Ascending aorta (tissue), 2 donors: ENCODE results near the gene LOX. TPM values are rescaled to one million over a fixed set of nuclear protein-coding genes. Genes with fewer than 3 reads are reported as not detected.

Source experiments
- DNase-seq, 2 donors: peaks; one replicate each; pipeline ENCODE4 v3.0.0-alpha.2; 2019; ENCODE audit warnings: low spot score in 2 of 2
- H3K27ac ChIP-seq, 2 donors: fragments of 200-600 bp; sonication (generic); one replicate each; pipeline ENCODE4 v1.5.1; 2016 to 2017; ENCODE audit warnings: mild to moderate bottlenecking in 1 of 2
- H3K27me3 ChIP-seq: fragments of 200-600 bp; sonication (generic); one replicate; pipeline ENCODE4 v1.5.1; 2017
- H3K36me3 ChIP-seq, 2 donors: fragments of 200-600 bp; sonication (generic); one replicate each; pipeline ENCODE4 v1.5.1; 2016
- H3K4me1 ChIP-seq, 2 donors: fragments of 200-600 bp; sonication (generic); one replicate each; pipeline ENCODE4 v1.5.1; 2016 to 2017; ENCODE audit warnings: mild to moderate bottlenecking in 1 of 2
- H3K4me3 ChIP-seq, 2 donors: fragments of 200-600 bp; sonication (generic); one replicate each; pipeline ENCODE4 v1.5.1; 2016 to 2017; ENCODE audit warnings: mild to moderate bottlenecking in 1 of 2
- H3K9me3 ChIP-seq, 2 donors: fragments of 200-600 bp; sonication (generic); one replicate each; pipeline ENCODE4 v1.5.1; 2016
- intact Hi-C: fragments of 100-400 bp; cut with DNase I; formaldehyde crosslinking; loops from one replicate; pipeline ENCODE4 v1.15.1; 2023
- total RNA-seq: library from RNA; depleted of rRNA; stranded (reverse); fragments of >200 nt; gene quantifications from one replicate; pipeline ENCODE4 v1.1.0, GENCODE V29; 2016
- TF ChIP-seq, protein P1 (sequence below), 3 experiments: fragments of 200-600 bp in 2 of 3; fragments of 450-650 bp in 1 of 3; sonication (generic) in 2 of 3; IDR thresholded peaks; one replicate each; pipeline ENCODE4 v1.5.1; 2016 to 2019; ENCODE audit warnings: antibody characterized with exemption in 3 of 3, mild to moderate bottlenecking in 1 of 3, moderate library complexity in 1 of 3

Gene LOX
- total RNA-seq, 1 donor from 2014 or later, result 48.1 TPM

DNA sequence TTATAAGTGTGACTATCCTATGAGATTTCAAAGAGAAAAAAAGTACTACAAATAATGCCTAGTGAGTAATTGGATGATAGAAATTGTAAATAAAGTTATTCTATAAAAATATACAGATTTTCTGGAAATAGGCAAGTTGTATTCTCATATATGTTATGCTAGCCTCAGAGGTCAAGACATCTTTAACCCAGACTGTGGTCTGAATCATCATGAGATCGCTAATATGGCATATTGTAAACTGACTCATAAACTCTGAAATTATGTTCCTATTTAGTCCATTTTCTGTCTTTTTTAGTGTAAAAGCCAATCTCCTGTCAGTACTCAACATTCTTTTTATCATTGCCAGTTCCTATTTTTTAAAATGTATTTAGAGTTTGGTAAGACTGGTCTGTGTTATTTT, 14.2 kb downstream of the LOX start:
- H3K27me3 ChIP-seq, result no peaks in the 10 kb centered on the region
- no peak overlapping the region for H3K27ac ChIP-seq
- no peaks in the 10 kb centered on the region for H3K9me3 ChIP-seq
- peaks cover 2 to 5% of the 10 kb centered on the region in 2 donors for H3K36me3 ChIP-seq
- H3K4me1 ChIP-seq, result peaks cover 0 to 2% of the 10 kb centered on the region in 2 donors
- H3K4me3 ChIP-seq, result no peak overlapping the region
- TF ChIP-seq, protein P1, sequence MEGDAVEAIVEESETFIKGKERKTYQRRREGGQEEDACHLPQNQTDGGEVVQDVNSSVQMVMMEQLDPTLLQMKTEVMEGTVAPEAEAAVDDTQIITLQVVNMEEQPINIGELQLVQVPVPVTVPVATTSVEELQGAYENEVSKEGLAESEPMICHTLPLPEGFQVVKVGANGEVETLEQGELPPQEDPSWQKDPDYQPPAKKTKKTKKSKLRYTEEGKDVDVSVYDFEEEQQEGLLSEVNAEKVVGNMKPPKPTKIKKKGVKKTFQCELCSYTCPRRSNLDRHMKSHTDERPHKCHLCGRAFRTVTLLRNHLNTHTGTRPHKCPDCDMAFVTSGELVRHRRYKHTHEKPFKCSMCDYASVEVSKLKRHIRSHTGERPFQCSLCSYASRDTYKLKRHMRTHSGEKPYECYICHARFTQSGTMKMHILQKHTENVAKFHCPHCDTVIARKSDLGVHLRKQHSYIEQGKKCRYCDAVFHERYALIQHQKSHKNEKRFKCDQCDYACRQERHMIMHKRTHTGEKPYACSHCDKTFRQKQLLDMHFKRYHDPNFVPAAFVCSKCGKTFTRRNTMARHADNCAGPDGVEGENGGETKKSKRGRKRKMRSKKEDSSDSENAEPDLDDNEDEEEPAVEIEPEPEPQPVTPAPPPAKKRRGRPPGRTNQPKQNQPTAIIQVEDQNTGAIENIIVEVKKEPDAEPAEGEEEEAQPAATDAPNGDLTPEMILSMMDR (IDR thresholded peaks at IDR 0.05), result no peak
- no peak for DNase-seq
- intact Hi-C loops, result no loop called here

DNA sequence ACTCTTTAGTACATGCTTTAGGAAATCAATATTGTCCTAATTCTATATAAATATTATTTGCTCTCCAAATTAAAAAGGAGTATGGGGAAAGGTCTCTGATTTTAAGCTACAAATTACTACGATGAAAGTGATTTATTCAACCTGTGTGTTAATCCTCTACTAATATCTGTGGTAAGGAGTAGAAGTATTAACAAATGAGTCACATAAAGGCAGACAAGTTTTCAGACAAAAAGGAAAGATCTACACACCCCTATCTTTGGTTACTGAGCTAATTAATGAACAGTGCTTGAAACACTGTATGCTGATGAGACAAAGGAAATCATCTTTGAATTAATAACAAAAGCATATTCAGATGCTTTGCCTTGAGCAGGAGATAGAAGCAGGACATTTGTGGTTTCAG, 15.9 kb downstream of the LOX start:
- H3K27ac ChIP-seq, result no peak overlapping the region
- no peak overlapping the region for H3K4me3 ChIP-seq
- H3K9me3 ChIP-seq, result no peaks in the 10 kb centered on the region
- intact Hi-C loops, result no loop called here
- H3K36me3 ChIP-seq, result no peaks in the 10 kb centered on the region
- TF ChIP-seq, protein P1 (IDR thresholded peaks at IDR 0.05), result no peak
- H3K27me3 ChIP-seq, result no peaks in the 10 kb centered on the region
- DNase-seq, result no peak
- H3K4me1 ChIP-seq, result peaks cover 0 to 2% of the 10 kb centered on the region in 2 donors

DNA sequence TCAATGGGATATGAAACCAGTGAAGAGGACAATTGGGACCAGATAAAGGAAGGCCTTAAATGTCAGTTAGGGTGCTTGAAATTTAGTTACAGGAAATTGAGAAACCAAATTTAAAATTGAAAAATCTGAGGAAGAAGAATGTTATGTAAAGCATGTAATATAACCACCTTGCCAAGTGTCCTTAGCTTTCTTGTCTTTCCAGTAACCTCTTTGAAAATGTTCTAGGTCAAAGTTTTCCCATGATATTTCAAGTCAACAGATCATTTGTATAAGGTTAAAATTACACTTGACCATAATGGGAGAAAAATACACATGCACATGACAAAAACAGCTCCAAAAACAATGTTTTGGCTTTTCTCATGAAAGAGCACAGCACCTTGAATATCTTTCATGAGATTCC, 21.1 kb downstream of the LOX start:
- DNase-seq, result no peak
- intact Hi-C loops, result no loop called here
- Histone ChIP-seq H3K9me3 (no peaks in the 10 kb centered on the region), H3K4me3 (no peak overlapping the region), H3K36me3 (no peaks in the 10 kb centered on the region), H3K27me3 (no peaks in the 10 kb centered on the region), H3K4me1 (no peaks in the 10 kb centered on the region), H3K27ac (no peak overlapping the region)
- TF ChIP-seq, protein P1 (IDR thresholded peaks at IDR 0.05), result no peak

DNA sequence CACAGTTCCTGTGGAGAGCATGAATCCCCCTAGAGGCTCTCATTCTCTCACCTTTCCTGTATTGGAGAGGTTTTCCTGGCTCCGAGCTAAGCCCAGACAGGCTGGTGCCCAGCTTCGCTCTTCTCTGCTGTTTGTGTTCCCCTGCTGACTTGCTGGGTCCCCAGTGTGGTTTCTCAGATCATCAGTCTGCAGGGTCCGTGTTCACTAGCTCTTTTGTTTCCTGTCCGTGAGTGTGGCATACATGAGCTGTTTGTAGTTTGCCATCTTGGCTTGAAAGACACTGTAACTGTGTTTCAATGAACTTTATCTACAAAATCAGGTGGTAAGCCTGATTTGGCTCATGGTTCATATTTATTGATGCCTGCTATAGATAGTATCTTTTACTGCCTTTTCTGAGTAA, 23.8 kb downstream of the LOX start:
- H3K4me1 ChIP-seq, result no peaks in the 10 kb centered on the region
- H3K9me3 ChIP-seq, result no peaks in the 10 kb centered on the region
- no peaks in the 10 kb centered on the region for H3K36me3 ChIP-seq
- H3K27me3 ChIP-seq, result no peaks in the 10 kb centered on the region
- no peak for DNase-seq
- H3K27ac ChIP-seq, result no peak overlapping the region
- intact Hi-C loops, result no loop called here
- TF ChIP-seq, protein P1 (IDR thresholded peaks at IDR 0.05), result no peak
- no peak overlapping the region for H3K4me3 ChIP-seq

DNA sequence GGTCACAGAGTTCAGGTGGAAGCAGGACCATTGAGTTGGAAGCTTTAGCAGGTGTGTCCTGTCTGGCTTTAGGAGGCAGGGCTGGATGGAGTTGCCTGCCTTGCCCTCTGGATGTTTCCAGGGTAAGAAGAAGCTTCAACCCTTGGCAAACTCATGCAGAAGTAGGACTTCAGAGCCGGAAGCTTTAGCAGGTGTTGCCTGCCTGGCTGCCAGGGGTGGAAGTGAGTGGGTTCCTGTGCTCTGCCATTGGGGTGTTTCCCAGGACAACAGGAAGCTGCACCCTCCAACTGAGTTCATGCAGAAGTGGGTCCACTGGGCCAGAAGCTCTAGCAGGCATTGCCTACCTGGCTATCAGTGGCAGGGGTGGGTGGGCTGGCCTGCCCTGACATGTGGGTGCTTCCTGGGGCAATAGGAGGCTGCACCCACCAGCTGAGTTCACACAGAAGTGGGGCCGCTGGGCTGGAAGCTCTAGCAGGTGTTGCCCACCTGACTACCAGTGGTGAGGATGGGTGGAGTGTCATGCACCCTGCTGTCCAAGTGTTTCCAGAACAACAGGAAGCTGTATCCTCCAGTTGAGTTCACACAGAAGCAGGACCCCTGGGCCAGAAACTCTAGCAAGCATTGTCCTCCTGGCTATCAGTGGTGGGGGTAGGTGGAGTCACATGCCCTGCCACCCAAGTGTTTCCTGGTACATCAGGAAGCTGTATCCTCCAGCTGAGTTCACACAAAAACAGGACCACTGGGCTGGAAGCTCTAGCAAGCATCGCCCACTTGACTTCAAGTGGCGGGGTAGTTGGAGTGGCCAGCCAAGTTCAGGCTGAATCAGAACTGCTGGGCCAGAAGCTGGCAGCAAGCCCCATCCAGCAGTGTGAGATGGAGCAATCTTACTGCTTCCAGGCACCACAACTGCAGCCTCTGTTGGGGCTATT, 24.6 kb downstream of the LOX start:
- Histone ChIP-seq H3K9me3 (no peaks in the 10 kb centered on the region), H3K36me3 (no peaks in the 10 kb centered on the region), H3K27ac (no peak overlapping the region), H3K4me3 (no peak overlapping the region), H3K27me3 (no peaks in the 10 kb centered on the region), H3K4me1 (no peaks in the 10 kb centered on the region)
- intact Hi-C loops, result no loop called here
- DNase-seq, result no peak
- TF ChIP-seq, protein P1 (IDR thresholded peaks at IDR 0.05), result no peak
